HG03442 (cell line): ENCODE results near the gene KIAA1328.
"Not testable (repeated sequence)": the region's sequence is repeated elsewhere in the genome, so short reads cannot be mapped to it uniquely, and the experiment has no call there.

ENCODE experiments used
- ATAC-seq: cut with Tn5 transposase; IDR thresholded peaks from one replicate; pipeline ENCODE4 v1.9.1; 2021; ENCODE audit warnings: mild to moderate bottlenecking, moderate library complexity; ENCODE audit not compliant: unreplicated experiment

The KIAA1328 gene

GRCh38 chr18:36821681-36822080, 7.2 kb upstream of the KIAA1328 start:
- no peak for ATAC-seq

GRCh38 chr18:36825526-36825925, 3.4 kb upstream of the KIAA1328 start:
- ATAC-seq = no peak

- no peak for ATAC-seq
Observed at GRCh38 chr18:36826556-36826955, 2.4 kb upstream of the KIAA1328 start.

- no peak for ATAC-seq
Observed at GRCh38 chr18:36828157-36828629, 734 bp upstream of the KIAA1328 start.

- no peak for ATAC-seq
Observed at GRCh38 chr18:36829362-36830157, 633 bp downstream of the KIAA1328 start.

GRCh38 chr18:36830158-36830495, 1.2 kb downstream of the KIAA1328 start:
- no peak for ATAC-seq

- no peak for ATAC-seq
Observed at GRCh38 chr18:36831139-36831538, 2.2 kb downstream of the KIAA1328 start.

- ATAC-seq = no peak
Observed at GRCh38 chr18:36833120-36833519, 4.2 kb downstream of the KIAA1328 start.

GRCh38 chr18:36835927-36836326, 7.0 kb downstream of the KIAA1328 start:
- no peak for ATAC-seq

- no peak for ATAC-seq
Observed at GRCh38 chr18:36839835-36840234, 10.9 kb downstream of the KIAA1328 start.

- no peak for ATAC-seq
Observed at GRCh38 chr18:36843199-36843598, 14.3 kb downstream of the KIAA1328 start.

GRCh38 chr18:36843784-36844183, 14.9 kb downstream of the KIAA1328 start:
- ATAC-seq = no peak

- ATAC-seq = no peak
Observed at GRCh38 chr18:36848609-36849008, 19.7 kb downstream of the KIAA1328 start.

GRCh38 chr18:36849288-36850006, 20.5 kb downstream of the KIAA1328 start:
- ATAC-seq = no peak

GRCh38 chr18:36850527-36851201, 21.7 kb downstream of the KIAA1328 start:
- ATAC-seq = no peak

- no peak for ATAC-seq
Observed at GRCh38 chr18:36851202-36851590, 22.3 kb downstream of the KIAA1328 start.

GRCh38 chr18:36856815-36857214, 27.9 kb downstream of the KIAA1328 start:
- ATAC-seq = no peak

- ATAC-seq = no peak
Observed at GRCh38 chr18:36862182-36862581, 33.3 kb downstream of the KIAA1328 start.

GRCh38 chr18:36867056-36867455, 38.1 kb downstream of the KIAA1328 start:
- ATAC-seq = no peak

- ATAC-seq = no peak
Observed at GRCh38 chr18:36871801-36872200, 42.9 kb downstream of the KIAA1328 start.

GRCh38 chr18:36872329-36872728, 43.4 kb downstream of the KIAA1328 start:
- no peak for ATAC-seq

- ATAC-seq = not testable (repeated sequence)
Observed at GRCh38 chr18:36873826-36874225, 44.9 kb downstream of the KIAA1328 start.
